Skeletal muscle tissue (tissue), 4 donors: Measurements from ENCODE around the gene SUMO4. TPM values are rescaled to one million over a fixed set of nuclear protein-coding genes. Genes with fewer than 3 reads are reported as not detected.

Experiments used
- H3K27ac ChIP-seq: one replicate; pipeline ENCODE4 v1.7.0; 2013; ENCODE audit warnings: mild to moderate bottlenecking, low read depth, low read length, inconsistent platforms
- H3K27me3 ChIP-seq, 3 donors: one replicate each; pipeline ENCODE4 v1.7.0; 2013; ENCODE audit warnings: low read length in 3 of 3; ENCODE audit not compliant: control insufficient read depth in 3 of 3, insufficient read depth in 3 of 3
- H3K36me3 ChIP-seq, 3 donors: one replicate each; pipeline ENCODE4 v1.7.0; 2013; ENCODE audit warnings: low read length in 3 of 3; ENCODE audit not compliant: control insufficient read depth in 3 of 3, insufficient read depth in 3 of 3
- H3K4me1 ChIP-seq, 3 donors: one replicate each; pipeline ENCODE4 v1.7.0; 2013; ENCODE audit warnings: low read length in 3 of 3, mild to moderate bottlenecking in 3 of 3; ENCODE audit not compliant: control insufficient read depth in 3 of 3, insufficient read depth in 3 of 3
- H3K4me3 ChIP-seq, 3 donors: one replicate each; pipeline ENCODE4 v1.7.0; 2013; ENCODE audit warnings: low read length in 3 of 3
- H3K9ac ChIP-seq, 3 donors: one replicate each; pipeline ENCODE4 v1.7.0; 2013; ENCODE audit warnings: low read length in 3 of 3, mild to moderate bottlenecking in 3 of 3, moderate library complexity in 2 of 3, low read depth in 1 of 3
- H3K9me3 ChIP-seq, 3 donors: one replicate each; pipeline ENCODE4 v1.7.0; 2013; ENCODE audit warnings: low read length in 3 of 3; ENCODE audit not compliant: control insufficient read depth in 3 of 3
- total RNA-seq: library from RNA; depleted of rRNA; stranded (reverse); fragments of >200 nt; gene quantifications from one replicate; pipeline ENCODE4 v1.2.3, GENCODE V29; 2014
- donor health status: Osteomylitis.

Gene SUMO4
- total RNA-seq, 1 donor from 2014 or later, result 0.52 TPM

GRCh38 chr6:149409617-149410016 lies 9.6 kb downstream of the SUMO4 start:
- Histone ChIP-seq H3K9ac (no peak overlapping the region), H3K27ac (peak overlapping the region; percentile 42), H3K4me3 (no peak overlapping the region), H3K36me3 (peaks cover 0 to 14% (median 2%) of the 10 kb centered on the region in 3 donors), H3K4me1 (peaks cover 0 to 10% (median 2%) of the 10 kb centered on the region in 3 donors), H3K9me3 (no peaks in the 10 kb centered on the region), H3K27me3 (no peaks in the 10 kb centered on the region)

GRCh38 chr6:149410557-149410956 lies 10.5 kb downstream of the SUMO4 start:
- no peak overlapping the region for H3K4me3 ChIP-seq
- no peak overlapping the region for H3K9ac ChIP-seq
- H3K9me3 ChIP-seq, result no peaks in the 10 kb centered on the region
- peak overlapping the region; percentile 45 for H3K27ac ChIP-seq
- H3K27me3 ChIP-seq, result no peaks in the 10 kb centered on the region
- peaks cover 0 to 14% (median under 1%) of the 10 kb centered on the region in 3 donors for H3K36me3 ChIP-seq
- peaks cover 0 to 10% (median 2%) of the 10 kb centered on the region in 3 donors for H3K4me1 ChIP-seq

GRCh38 chr6:149414009-149414408 lies 13.9 kb downstream of the SUMO4 start:
- Histone ChIP-seq H3K9ac (no peak overlapping the region), H3K36me3 (peaks cover 0 to 11% (median 0%) of the 10 kb centered on the region in 3 donors), H3K4me3 (no peak overlapping the region), H3K27me3 (no peaks in the 10 kb centered on the region), H3K27ac (no peak overlapping the region), H3K9me3 (no peaks in the 10 kb centered on the region), H3K4me1 (peaks cover 0 to 10% (median 2%) of the 10 kb centered on the region in 3 donors)

- Histone ChIP-seq H3K9ac (no peak overlapping the region), H3K27me3 (no peaks in the 10 kb centered on the region), H3K36me3 (peaks cover 0 to 7% (median 0%) of the 10 kb centered on the region in 3 donors)
Measured at GRCh38 chr6:149414821-149415220, 14.8 kb downstream of the SUMO4 start.

GRCh38 chr6:149419696-149420404 lies 19.8 kb downstream of the SUMO4 start:
- H3K27ac ChIP-seq, result no peak overlapping the region
- peaks cover 0 to 6% (median 0%) of the 10 kb centered on the region in 3 donors for H3K27me3 ChIP-seq
- peaks cover 0 to 6% (median 5%) of the 10 kb centered on the region in 3 donors for H3K4me1 ChIP-seq
- no peak overlapping the region for H3K9ac ChIP-seq
- H3K4me3 ChIP-seq, result no peak overlapping the region
- H3K36me3 ChIP-seq, result no peaks in the 10 kb centered on the region
- H3K9me3 ChIP-seq, result no peaks in the 10 kb centered on the region

More at GRCh38 chr6:149414821-149415220, 14.8 kb downstream of the SUMO4 start:
- Histone ChIP-seq H3K4me3 (no peak overlapping the region), H3K27ac (no peak overlapping the region), H3K4me1 (peaks cover 0 to 7% (median 2%) of the 10 kb centered on the region in 3 donors), H3K9me3 (no peaks in the 10 kb centered on the region)

- Histone ChIP-seq H3K36me3 (no peaks in the 10 kb centered on the region), H3K4me1 (peaks cover 0 to 6% (median 5%) of the 10 kb centered on the region in 3 donors), H3K9me3 (no peaks in the 10 kb centered on the region), H3K4me3 (no peak overlapping the region), H3K27me3 (peaks cover 0 to 15% (median 12%) of the 10 kb centered on the region in 3 donors), H3K27ac (no peak overlapping the region), H3K9ac (no peak overlapping the region)
Measured at GRCh38 chr6:149421132-149421531, 21.1 kb downstream of the SUMO4 start.

- H3K9ac ChIP-seq, result no peak overlapping the region
- no peaks in the 10 kb centered on the region for H3K36me3 ChIP-seq
- no peaks in the 10 kb centered on the region for H3K9me3 ChIP-seq
- no peak overlapping the region for H3K4me3 ChIP-seq
- peak overlapping the region; percentile 5 for H3K27ac ChIP-seq
- H3K4me1 ChIP-seq, result peaks cover 0 to 6% (median 5%) of the 10 kb centered on the region in 3 donors
- peaks cover 0 to 19% (median 15%) of the 10 kb centered on the region in 3 donors for H3K27me3 ChIP-seq
Measured at GRCh38 chr6:149422581-149422980, 22.5 kb downstream of the SUMO4 start.

GRCh38 chr6:149423964-149424440 lies 23.9 kb downstream of the SUMO4 start:
- Histone ChIP-seq H3K27ac (no peak overlapping the region), H3K4me3 (peak overlapping the region in 1 of 3 donors; percentile 39), H3K36me3 (no peaks in the 10 kb centered on the region), H3K9me3 (no peaks in the 10 kb centered on the region), H3K9ac (no peak overlapping the region), H3K4me1 (peaks cover 0 to 6% (median 5%) of the 10 kb centered on the region in 3 donors), H3K27me3 (peaks cover 0 to 23% (median 15%) of the 10 kb centered on the region in 3 donors)

- H3K4me3 ChIP-seq, result no peak overlapping the region
- H3K9ac ChIP-seq, result no peak overlapping the region
- H3K4me1 ChIP-seq, result peaks cover 0 to 6% (median 5%) of the 10 kb centered on the region in 3 donors
- no peak overlapping the region for H3K27ac ChIP-seq
- H3K27me3 ChIP-seq, result peaks cover 0 to 25% (median 15%) of the 10 kb centered on the region in 3 donors
- H3K36me3 ChIP-seq, result no peaks in the 10 kb centered on the region
- no peaks in the 10 kb centered on the region for H3K9me3 ChIP-seq
Measured at GRCh38 chr6:149425224-149425623, 25.2 kb downstream of the SUMO4 start.

GRCh38 chr6:149425754-149426153 lies 25.7 kb downstream of the SUMO4 start:
- Histone ChIP-seq H3K36me3 (no peaks in the 10 kb centered on the region), H3K4me1 (peaks cover 0 to 6% (median 5%) of the 10 kb centered on the region in 3 donors), H3K9ac (no peak overlapping the region), H3K4me3 (no peak overlapping the region), H3K27me3 (peaks cover 0 to 25% (median 15%) of the 10 kb centered on the region in 3 donors), H3K9me3 (no peaks in the 10 kb centered on the region), H3K27ac (no peak overlapping the region)
